Vagina (tissue), 2 donors: ENCODE results near the gene SPAM1. TPM values are rescaled to one million over a fixed set of nuclear protein-coding genes. Genes with fewer than 3 reads are reported as not detected.

Source experiments
- DNase-seq, 2 donors: peaks; one replicate each; pipeline ENCODE4 v3.0.0-alpha.2; 2017; ENCODE audit errors: extremely low spot score in 2 of 2
- H3K27ac ChIP-seq: fragments of 200-600 bp; sonication (generic); one replicate; pipeline ENCODE4 v1.5.1; 2019
- H3K27me3 ChIP-seq: fragments of 200-600 bp; sonication (generic); one replicate; pipeline ENCODE4 v1.5.1; 2019
- H3K36me3 ChIP-seq, 2 donors: fragments of 200-600 bp; sonication (generic); one replicate each; pipeline ENCODE4 v1.5.1; 2017 to 2019
- H3K4me1 ChIP-seq: fragments of 200-600 bp; sonication (generic); one replicate; pipeline ENCODE4 v1.5.1; 2019
- H3K4me3 ChIP-seq, 2 donors: fragments of 200-600 bp; sonication (generic); 1 replicate in 1 of 2; 2 replicates in 1 of 2; pipeline ENCODE4 v1.5.1; 2016 to 2019
- H3K9me3 ChIP-seq: fragments of 200-600 bp; sonication (generic); one replicate; pipeline ENCODE4 v1.5.1; 2019
- POLR2A ChIP-seq, 2 donors: fragments of 450-650 bp; IDR thresholded peaks; one replicate each; pipeline ENCODE4 v1.6.1; 2017; ENCODE audit warnings: antibody characterized with exemption in 2 of 2, mild to moderate bottlenecking in 2 of 2, moderate library complexity in 2 of 2
- POLR2AphosphoS5 ChIP-seq, 2 donors: sonication (generic); formaldehyde crosslinking; IDR thresholded peaks; one replicate each; pipeline ENCODE4 v1.9.0; 2017; ENCODE audit warnings: antibody characterized with exemption in 2 of 2, mild to moderate bottlenecking in 2 of 2, low read depth in 1 of 2; ENCODE audit not compliant: insufficient read depth in 1 of 2
- intact Hi-C: fragments of 100-400 bp; cut with DNase I; formaldehyde crosslinking; loops from one replicate; pipeline ENCODE4 v1.15.1; 2023
- total RNA-seq: library from RNA; depleted of rRNA; stranded (reverse); fragments of >200 nt; gene quantifications from one replicate; pipeline ENCODE4 v1.2.3, GENCODE V29; 2016
- TF ChIP-seq, protein P1 (sequence below), 3 experiments: fragments of 450-650 bp in 2 of 3; fragments of 200-600 bp in 1 of 3; sonication (generic) in 1 of 3; IDR thresholded peaks; one replicate each; pipeline ENCODE4 v1.5.1; 2017 to 2019; ENCODE audit warnings: antibody characterized with exemption in 3 of 3, mild to moderate bottlenecking in 2 of 3, moderate library complexity in 2 of 3

Gene SPAM1, protein sequence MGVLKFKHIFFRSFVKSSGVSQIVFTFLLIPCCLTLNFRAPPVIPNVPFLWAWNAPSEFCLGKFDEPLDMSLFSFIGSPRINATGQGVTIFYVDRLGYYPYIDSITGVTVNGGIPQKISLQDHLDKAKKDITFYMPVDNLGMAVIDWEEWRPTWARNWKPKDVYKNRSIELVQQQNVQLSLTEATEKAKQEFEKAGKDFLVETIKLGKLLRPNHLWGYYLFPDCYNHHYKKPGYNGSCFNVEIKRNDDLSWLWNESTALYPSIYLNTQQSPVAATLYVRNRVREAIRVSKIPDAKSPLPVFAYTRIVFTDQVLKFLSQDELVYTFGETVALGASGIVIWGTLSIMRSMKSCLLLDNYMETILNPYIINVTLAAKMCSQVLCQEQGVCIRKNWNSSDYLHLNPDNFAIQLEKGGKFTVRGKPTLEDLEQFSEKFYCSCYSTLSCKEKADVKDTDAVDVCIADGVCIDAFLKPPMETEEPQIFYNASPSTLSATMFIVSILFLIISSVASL
- total RNA-seq = not detected

DNA sequence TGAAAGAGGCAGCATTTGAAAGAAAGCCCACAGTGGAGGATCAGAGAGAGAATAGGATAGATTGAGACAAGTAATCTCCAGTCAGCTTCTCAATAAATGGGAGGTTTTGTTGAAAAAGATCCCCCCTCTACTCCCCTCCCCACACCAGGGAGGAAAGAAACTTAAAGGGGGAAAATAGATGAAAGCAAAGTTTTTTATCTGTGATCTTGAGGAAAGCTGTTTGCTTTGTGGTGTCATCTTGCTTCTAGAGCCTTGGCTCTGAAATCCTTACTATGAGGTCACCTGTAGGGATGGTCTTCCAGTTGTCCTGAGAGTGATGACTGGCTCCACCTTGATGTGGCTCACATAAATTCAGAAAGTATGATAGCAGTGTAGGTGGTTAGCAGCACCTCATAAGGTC, at the start of gene SPAM1:
Gene SPAM1, plus strand, starts transcription at position 301 of the 400 bp plus-strand sequence. CDS start 28,330 bp downstream, outside the sequence.
- H3K4me1 ChIP-seq = no peaks in the 10 kb centered on the region
- TF ChIP-seq, protein P1, sequence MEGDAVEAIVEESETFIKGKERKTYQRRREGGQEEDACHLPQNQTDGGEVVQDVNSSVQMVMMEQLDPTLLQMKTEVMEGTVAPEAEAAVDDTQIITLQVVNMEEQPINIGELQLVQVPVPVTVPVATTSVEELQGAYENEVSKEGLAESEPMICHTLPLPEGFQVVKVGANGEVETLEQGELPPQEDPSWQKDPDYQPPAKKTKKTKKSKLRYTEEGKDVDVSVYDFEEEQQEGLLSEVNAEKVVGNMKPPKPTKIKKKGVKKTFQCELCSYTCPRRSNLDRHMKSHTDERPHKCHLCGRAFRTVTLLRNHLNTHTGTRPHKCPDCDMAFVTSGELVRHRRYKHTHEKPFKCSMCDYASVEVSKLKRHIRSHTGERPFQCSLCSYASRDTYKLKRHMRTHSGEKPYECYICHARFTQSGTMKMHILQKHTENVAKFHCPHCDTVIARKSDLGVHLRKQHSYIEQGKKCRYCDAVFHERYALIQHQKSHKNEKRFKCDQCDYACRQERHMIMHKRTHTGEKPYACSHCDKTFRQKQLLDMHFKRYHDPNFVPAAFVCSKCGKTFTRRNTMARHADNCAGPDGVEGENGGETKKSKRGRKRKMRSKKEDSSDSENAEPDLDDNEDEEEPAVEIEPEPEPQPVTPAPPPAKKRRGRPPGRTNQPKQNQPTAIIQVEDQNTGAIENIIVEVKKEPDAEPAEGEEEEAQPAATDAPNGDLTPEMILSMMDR (IDR thresholded peaks at IDR 0.05) = no peak
- TF ChIP-seq POLR2AphosphoS5 (IDR thresholded peaks at IDR 0.05; ENCODE audit: insufficient read depth in 1 of 2, low read depth in 1 of 2) (no peak), POLR2A (IDR thresholded peaks at IDR 0.05) (no peak)
- no peak within 1 kb of the TSS for H3K27ac ChIP-seq
- no peaks in the 10 kb centered on the region for H3K27me3 ChIP-seq
- intact Hi-C loops = no loop called here
- no peak for DNase-seq
- no peaks in the 10 kb centered on the region for H3K9me3 ChIP-seq
- no peaks in the 10 kb centered on the region for H3K36me3 ChIP-seq
- H3K4me3 ChIP-seq = no peak within 1 kb of the TSS

- Histone ChIP-seq H3K4me1 (no peaks in the 10 kb centered on the region), H3K27ac (no peak overlapping the region), H3K4me3 (no peak overlapping the region), H3K9me3 (no peaks in the 10 kb centered on the region), H3K27me3 (no peaks in the 10 kb centered on the region), H3K36me3 (no peaks in the 10 kb centered on the region)
- intact Hi-C loops = no loop called here
- no peak for DNase-seq
- TF ChIP-seq POLR2A (IDR thresholded peaks at IDR 0.05) (no peak), POLR2AphosphoS5 (IDR thresholded peaks at IDR 0.05; ENCODE audit: insufficient read depth in 1 of 2, low read depth in 1 of 2) (no peak)
- TF ChIP-seq, protein P1 (IDR thresholded peaks at IDR 0.05) = no peak
Measured at GRCh38 chr7:123876557-123877256, 48.3 kb upstream of the SPAM1 start.

DNA sequence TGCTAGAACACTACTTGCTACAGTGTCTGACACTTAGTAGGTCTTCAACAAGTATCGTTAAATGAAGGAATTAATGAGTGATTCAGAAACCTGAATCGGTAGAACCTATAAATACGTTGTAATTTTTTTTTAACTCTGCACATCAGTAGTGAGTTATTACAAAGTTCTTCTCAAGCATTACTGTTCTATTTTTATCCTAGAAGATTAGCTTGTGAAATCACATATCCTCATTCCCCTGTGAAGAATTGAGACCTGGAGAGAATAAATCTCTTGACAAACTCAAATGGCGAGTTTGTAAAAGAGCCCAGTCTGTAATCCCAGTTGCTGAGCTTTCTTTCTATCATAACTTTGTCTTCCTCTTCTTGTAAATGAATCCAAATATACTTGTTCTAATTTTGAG, 45.4 kb upstream of the SPAM1 start:
- no peaks in the 10 kb centered on the region for H3K36me3 ChIP-seq
- TF ChIP-seq, protein P1 (IDR thresholded peaks at IDR 0.05) = no peak
- no peak for TF ChIP-seq POLR2AphosphoS5 (IDR thresholded peaks at IDR 0.05; ENCODE audit: insufficient read depth in 1 of 2, low read depth in 1 of 2)
- TF ChIP-seq POLR2A (IDR thresholded peaks at IDR 0.05) = no peak
- H3K4me1 ChIP-seq = no peaks in the 10 kb centered on the region
- no peaks in the 10 kb centered on the region for H3K9me3 ChIP-seq
- no peak overlapping the region for H3K27ac ChIP-seq
- DNase-seq = no peak
- no peaks in the 10 kb centered on the region for H3K27me3 ChIP-seq
- intact Hi-C loops = no loop called here
- no peak overlapping the region for H3K4me3 ChIP-seq

GRCh38 chr7:123881300-123881699, 43.7 kb upstream of the SPAM1 start:
- Histone ChIP-seq H3K27ac (no peak overlapping the region), H3K4me3 (no peak overlapping the region), H3K9me3 (no peaks in the 10 kb centered on the region), H3K4me1 (no peaks in the 10 kb centered on the region), H3K27me3 (no peaks in the 10 kb centered on the region), H3K36me3 (no peaks in the 10 kb centered on the region)
- DNase-seq = no peak
- intact Hi-C loops = no loop called here
- TF ChIP-seq, protein P1 (IDR thresholded peaks at IDR 0.05) = no peak
- TF ChIP-seq POLR2A (IDR thresholded peaks at IDR 0.05) (no peak), POLR2AphosphoS5 (IDR thresholded peaks at IDR 0.05; ENCODE audit: insufficient read depth in 1 of 2, low read depth in 1 of 2) (no peak)
